ENCODE data around the gene BMP6. TPM values are rescaled to one million over a fixed set of nuclear protein-coding genes. Genes with fewer than 3 reads are reported as not detected.
A peak's percentile ranks its signal among the peaks of the same experiment; 100 is the strongest.

The BMP6 gene
- total RNA-seq, 1 experiment from 2014 or later, result 0.82 TPM

GRCh38 chr6:7821426-7821825 lies 95.5 kb downstream of the BMP6 start:
- DNase-seq, result peak; percentile 32
- Histone ChIP-seq H3K36me3 (no peaks in the 10 kb centered on the region), H3K4me3 (no peak overlapping the region), H3K27me3 (no peaks in the 10 kb centered on the region), H3K9me3 (no peaks in the 10 kb centered on the region)

GRCh38 chr6:7823552-7823951 lies 97.7 kb downstream of the BMP6 start:
- no peak for DNase-seq
- H3K27me3 ChIP-seq, result no peaks in the 10 kb centered on the region
- H3K9me3 ChIP-seq, result no peaks in the 10 kb centered on the region
- H3K4me3 ChIP-seq, result no peak overlapping the region
- no peaks in the 10 kb centered on the region for H3K36me3 ChIP-seq

GRCh38 chr6:7825986-7826385 lies 100.1 kb downstream of the BMP6 start:
- no peaks in the 10 kb centered on the region for H3K27me3 ChIP-seq

GRCh38 chr6:7827142-7827541 lies 101.2 kb downstream of the BMP6 start:
- Histone ChIP-seq H3K36me3 (no peaks in the 10 kb centered on the region), H3K4me3 (no peak overlapping the region), H3K27me3 (no peaks in the 10 kb centered on the region), H3K9me3 (no peaks in the 10 kb centered on the region)
- DNase-seq, result no peak

More at GRCh38 chr6:7825986-7826385, 100.1 kb downstream of the BMP6 start:
- Histone ChIP-seq H3K4me3 (no peak overlapping the region), H3K36me3 (no peaks in the 10 kb centered on the region), H3K9me3 (no peaks in the 10 kb centered on the region)
- no peak for DNase-seq

- H3K27me3 ChIP-seq, result no peaks in the 10 kb centered on the region
- DNase-seq, result no peak
Measured at GRCh38 chr6:7828124-7828523, 102.2 kb downstream of the BMP6 start.

GRCh38 chr6:7832904-7833750 lies 107.2 kb downstream of the BMP6 start:
- Histone ChIP-seq H3K27me3 (no peaks in the 10 kb centered on the region), H3K9me3 (no peaks in the 10 kb centered on the region), H3K36me3 (no peaks in the 10 kb centered on the region), H3K4me3 (no peak overlapping the region)
- no peak for DNase-seq

More at GRCh38 chr6:7828124-7828523, 102.2 kb downstream of the BMP6 start:
- H3K36me3 ChIP-seq, result no peaks in the 10 kb centered on the region
- H3K4me3 ChIP-seq, result no peak overlapping the region
- no peaks in the 10 kb centered on the region for H3K9me3 ChIP-seq

- Histone ChIP-seq H3K27me3 (no peaks in the 10 kb centered on the region), H3K4me3 (no peak overlapping the region)
- no peak for DNase-seq
Measured at GRCh38 chr6:7833751-7834070, 107.8 kb downstream of the BMP6 start.

GRCh38 chr6:7836371-7837026 lies 110.6 kb downstream of the BMP6 start:
- H3K4me3 ChIP-seq, result no peak overlapping the region
- DNase-seq, result no peak
- H3K27me3 ChIP-seq, result no peaks in the 10 kb centered on the region
- no peaks in the 10 kb centered on the region for H3K9me3 ChIP-seq
- no peaks in the 10 kb centered on the region for H3K36me3 ChIP-seq

More at GRCh38 chr6:7833751-7834070, 107.8 kb downstream of the BMP6 start:
- Histone ChIP-seq H3K9me3 (no peaks in the 10 kb centered on the region), H3K36me3 (no peaks in the 10 kb centered on the region)

GRCh38 chr6:7841781-7842468 lies 116.0 kb downstream of the BMP6 start:
- DNase-seq, result no peak

GRCh38 chr6:7846966-7847818 lies 121.3 kb downstream of the BMP6 start:
- Histone ChIP-seq H3K36me3 (no peaks in the 10 kb centered on the region), H3K27me3 (no peaks in the 10 kb centered on the region), H3K9me3 (peaks cover 12% of the 10 kb centered on the region), H3K4me3 (no peak overlapping the region)
- DNase-seq, result peak; percentile 4

More at GRCh38 chr6:7841781-7842468, 116.0 kb downstream of the BMP6 start:
- Histone ChIP-seq H3K36me3 (no peaks in the 10 kb centered on the region), H3K27me3 (no peaks in the 10 kb centered on the region), H3K4me3 (no peak overlapping the region), H3K9me3 (peaks cover 2% of the 10 kb centered on the region; the same call in 1 of the 2 replicates)

- peaks cover 9% of the 10 kb centered on the region for H3K9me3 ChIP-seq
- no peaks in the 10 kb centered on the region for H3K36me3 ChIP-seq
- H3K4me3 ChIP-seq, result no peak overlapping the region
- H3K27me3 ChIP-seq, result no peaks in the 10 kb centered on the region
- DNase-seq, result no peak
Measured at GRCh38 chr6:7848229-7848628, 122.3 kb downstream of the BMP6 start.

- no peak for DNase-seq
- H3K36me3 ChIP-seq, result no peaks in the 10 kb centered on the region
- H3K9me3 ChIP-seq, result peaks cover 9% of the 10 kb centered on the region
- H3K4me3 ChIP-seq, result no peak overlapping the region
- H3K27me3 ChIP-seq, result no peaks in the 10 kb centered on the region
Measured at GRCh38 chr6:7851780-7852179, 125.9 kb downstream of the BMP6 start.

- Histone ChIP-seq H3K36me3 (no peaks in the 10 kb centered on the region), H3K27me3 (no peaks in the 10 kb centered on the region), H3K4me3 (no peak overlapping the region), H3K9me3 (no peaks in the 10 kb centered on the region)
- no peak for DNase-seq
Measured at GRCh38 chr6:7859591-7859990, 133.7 kb downstream of the BMP6 start.

- DNase-seq, result no peak
- no peaks in the 10 kb centered on the region for H3K9me3 ChIP-seq
Measured at GRCh38 chr6:7865781-7866180, 139.9 kb downstream of the BMP6 start.

GRCh38 chr6:7866526-7866925 lies 140.6 kb downstream of the BMP6 start:
- no peak for DNase-seq
- Histone ChIP-seq H3K9me3 (no peaks in the 10 kb centered on the region), H3K4me3 (no peak overlapping the region), H3K36me3 (no peaks in the 10 kb centered on the region), H3K27me3 (no peaks in the 10 kb centered on the region)

More at GRCh38 chr6:7865781-7866180, 139.9 kb downstream of the BMP6 start:
- H3K36me3 ChIP-seq, result no peaks in the 10 kb centered on the region
- no peaks in the 10 kb centered on the region for H3K27me3 ChIP-seq
- H3K4me3 ChIP-seq, result no peak overlapping the region

- H3K9me3 ChIP-seq, result no peaks in the 10 kb centered on the region
- H3K36me3 ChIP-seq, result no peaks in the 10 kb centered on the region
- no peak for DNase-seq
- no peaks in the 10 kb centered on the region for H3K27me3 ChIP-seq
- H3K4me3 ChIP-seq, result no peak overlapping the region
Measured at GRCh38 chr6:7868926-7869325, 143.0 kb downstream of the BMP6 start.
